ENCODE data around the gene KHDRBS1. TPM values are rescaled to one million over a fixed set of nuclear protein-coding genes. Genes with fewer than 3 reads are reported as not detected.
A peak's percentile ranks its signal among the peaks of the same experiment; 100 is the strongest.
"Not testable (repeated sequence)": the region's sequence is repeated elsewhere in the genome, so short reads cannot be mapped to it uniquely, and the experiment has no call there.

Gene KHDRBS1
- total and polyA plus RNA-seq, 4 donors: 14.6 to 37.6 (median 24.5) TPM

GRCh38 chr1:32014199-32014947 lies 705 bp downstream of the KHDRBS1 start:
- H3K36me3 ChIP-seq (ENCODE audit: control insufficient read depth in 4 of 4, insufficient read depth in 3 of 4, low read depth in 1 of 4, low read length in 3 of 4): no peaks in the 10 kb centered on the region
- peak overlapping the region; percentile 96 to 99 (median 99) for H3K4me3 ChIP-seq (ENCODE audit: low read depth in 1 of 3, low read length in 3 of 3)
- H3K9me3 ChIP-seq (ENCODE audit: control insufficient read depth in 4 of 4, low read length in 3 of 4): no peaks in the 10 kb centered on the region
- TF ChIP-seq EGR1 (IDR thresholded peaks at IDR 0.05; ENCODE audit: low read depth in 2 of 2) (peak in 1 of 2 donors; percentile 11), GABPA (IDR thresholded peaks at IDR 0.05 in 1 of 2, conservative IDR thresholded peaks at IDR 0.05 in 1 of 2) (no peak), RXRA (IDR thresholded peaks at IDR 0.05) (peak; percentile 20 to 47)
- H3K27ac ChIP-seq (ENCODE audit: low read depth in 1 of 2, low read length in 2 of 2): peak overlapping the region; percentile 88 to 94
- peak; percentile 53 for DNase-seq (ENCODE audit: low spot score)
- WGBS: under 1% methylated on average over 55 of the region's 55 CpGs
- peak overlapping the region; percentile 67 to 78 for H3K9ac ChIP-seq (ENCODE audit: low read depth in 1 of 2, low read length in 2 of 2)
- H3K4me1 ChIP-seq (ENCODE audit: control insufficient read depth in 4 of 4, insufficient read depth in 4 of 4, low read length in 3 of 4): peaks cover 2 to 33% (median 12%) of the 10 kb centered on the region in 4 donors
- H3K27me3 ChIP-seq (ENCODE audit: control insufficient read depth in 4 of 4, insufficient read depth in 4 of 4, low read length in 3 of 4): no peaks in the 10 kb centered on the region

DNA sequence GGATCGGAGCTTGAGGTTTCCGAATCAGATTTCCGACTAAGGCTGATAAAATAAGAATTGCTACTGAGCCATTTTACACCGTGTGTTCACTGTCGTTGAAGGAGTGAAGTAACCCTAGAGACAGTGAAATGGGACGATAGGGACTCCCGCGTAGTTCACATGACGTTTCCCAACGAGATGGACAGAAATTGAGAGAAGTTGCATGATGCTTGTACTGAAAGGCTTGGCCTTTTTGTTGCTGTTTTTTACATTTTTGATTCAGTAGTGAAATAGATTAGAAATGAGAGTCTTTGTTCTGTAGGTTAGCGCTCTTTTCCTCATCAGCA lies 1.2 kb downstream of the KHDRBS1 start:
- Histone ChIP-seq H3K27me3 (ENCODE audit: control insufficient read depth in 4 of 4, insufficient read depth in 4 of 4, low read length in 3 of 4) (no peaks in the 10 kb centered on the region), H3K4me3 (ENCODE audit: low read depth in 1 of 3, low read length in 3 of 3) (peak overlapping the region; percentile 96 to 99 (median 99)), H3K9ac (ENCODE audit: low read depth in 1 of 2, low read length in 2 of 2) (peak overlapping the region; percentile 67 to 78), H3K27ac (ENCODE audit: low read depth in 1 of 2, low read length in 2 of 2) (peak overlapping the region; percentile 88 to 94), H3K36me3 (ENCODE audit: control insufficient read depth in 4 of 4, insufficient read depth in 3 of 4, low read depth in 1 of 4, low read length in 3 of 4) (no peaks in the 10 kb centered on the region), H3K4me1 (ENCODE audit: control insufficient read depth in 4 of 4, insufficient read depth in 4 of 4, low read length in 3 of 4) (peaks cover 5 to 34% (median 14%) of the 10 kb centered on the region in 4 donors), H3K9me3 (ENCODE audit: control insufficient read depth in 4 of 4, low read length in 3 of 4) (no peaks in the 10 kb centered on the region)
- 1% methylated on average over 11 of the region's 11 CpGs for WGBS
- no peak for DNase-seq (ENCODE audit: low spot score)
- TF ChIP-seq TAF1 (conservative IDR thresholded peaks at IDR 0.05): no peak
- TF ChIP-seq HNF4G (IDR thresholded peaks at IDR 0.05): no peak
- TF ChIP-seq RAD21 (IDR thresholded peaks at IDR 0.05): no peak

GRCh38 chr1:32020339-32020738 lies 6.7 kb downstream of the KHDRBS1 start:
- TF ChIP-seq, protein P1, sequence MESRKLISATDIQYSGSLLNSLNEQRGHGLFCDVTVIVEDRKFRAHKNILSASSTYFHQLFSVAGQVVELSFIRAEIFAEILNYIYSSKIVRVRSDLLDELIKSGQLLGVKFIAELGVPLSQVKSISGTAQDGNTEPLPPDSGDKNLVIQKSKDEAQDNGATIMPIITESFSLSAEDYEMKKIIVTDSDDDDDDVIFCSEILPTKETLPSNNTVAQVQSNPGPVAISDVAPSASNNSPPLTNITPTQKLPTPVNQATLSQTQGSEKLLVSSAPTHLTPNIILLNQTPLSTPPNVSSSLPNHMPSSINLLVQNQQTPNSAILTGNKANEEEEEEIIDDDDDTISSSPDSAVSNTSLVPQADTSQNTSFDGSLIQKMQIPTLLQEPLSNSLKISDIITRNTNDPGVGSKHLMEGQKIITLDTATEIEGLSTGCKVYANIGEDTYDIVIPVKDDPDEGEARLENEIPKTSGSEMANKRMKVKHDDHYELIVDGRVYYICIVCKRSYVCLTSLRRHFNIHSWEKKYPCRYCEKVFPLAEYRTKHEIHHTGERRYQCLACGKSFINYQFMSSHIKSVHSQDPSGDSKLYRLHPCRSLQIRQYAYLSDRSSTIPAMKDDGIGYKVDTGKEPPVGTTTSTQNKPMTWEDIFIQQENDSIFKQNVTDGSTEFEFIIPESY (IDR thresholded peaks at IDR 0.05): no peak
- TF ChIP-seq FOXA1 (IDR thresholded peaks at IDR 0.05) (no peak), NR2F2 (IDR thresholded peaks at IDR 0.05) (no peak), FOXA2 (IDR thresholded peaks at IDR 0.05) (no peak), RAD21 (IDR thresholded peaks at IDR 0.05) (no peak), HNF4G (IDR thresholded peaks at IDR 0.05) (no peak), ATF3 (IDR thresholded peaks at IDR 0.05) (no peak), REST (IDR thresholded peaks at IDR 0.05) (no peak), SP1 (IDR thresholded peaks at IDR 0.05) (no peak), HNF4A (conservative IDR thresholded peaks at IDR 0.05) (no peak), YY1 (IDR thresholded peaks at IDR 0.05) (no peak)
- TF ChIP-seq, protein P2, sequence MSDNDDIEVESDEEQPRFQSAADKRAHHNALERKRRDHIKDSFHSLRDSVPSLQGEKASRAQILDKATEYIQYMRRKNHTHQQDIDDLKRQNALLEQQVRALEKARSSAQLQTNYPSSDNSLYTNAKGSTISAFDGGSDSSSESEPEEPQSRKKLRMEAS (IDR thresholded peaks at IDR 0.05): no peak
- Histone ChIP-seq H3K9ac (ENCODE audit: low read depth in 1 of 2, low read length in 2 of 2) (no peak overlapping the region), H3K36me3 (ENCODE audit: control insufficient read depth in 4 of 4, insufficient read depth in 3 of 4, low read depth in 1 of 4, low read length in 3 of 4) (no peaks in the 10 kb centered on the region), H3K27me3 (ENCODE audit: control insufficient read depth in 4 of 4, insufficient read depth in 4 of 4, low read length in 3 of 4) (no peaks in the 10 kb centered on the region), H3K9me3 (ENCODE audit: control insufficient read depth in 4 of 4, low read length in 3 of 4) (no peaks in the 10 kb centered on the region), H3K27ac (ENCODE audit: low read depth in 1 of 2, low read length in 2 of 2) (no peak overlapping the region), H3K4me1 (ENCODE audit: control insufficient read depth in 4 of 4, insufficient read depth in 4 of 4, low read length in 3 of 4) (peaks cover 2 to 34% (median 17%) of the 10 kb centered on the region in 4 donors), H3K4me3 (ENCODE audit: low read depth in 1 of 3, low read length in 3 of 3) (no peak overlapping the region)
- 69% methylated on average over 6 of the region's 6 CpGs for WGBS
- no peak for DNase-seq (ENCODE audit: low spot score)

DNA sequence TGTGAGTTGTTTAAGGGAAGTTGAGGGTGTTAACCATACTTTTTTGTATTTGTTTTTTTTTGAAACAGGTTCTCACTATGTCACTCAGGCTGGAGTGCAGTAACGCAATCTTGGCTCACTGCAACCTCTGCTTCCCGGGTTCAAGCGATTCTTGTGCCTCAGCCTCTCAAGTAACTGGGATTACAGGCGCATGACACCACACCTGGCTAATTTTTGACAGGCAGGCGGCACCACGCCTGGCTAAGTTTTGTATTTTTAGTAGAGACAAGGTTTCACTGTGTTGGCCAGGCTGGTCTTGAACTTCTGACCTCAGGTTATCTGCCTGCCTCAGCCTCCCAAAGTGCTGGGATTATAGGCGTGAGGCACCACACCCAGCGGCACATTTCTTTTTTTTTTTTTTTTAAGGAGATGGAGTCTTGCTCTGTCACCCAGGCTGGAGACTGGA lies 7.9 kb downstream of the KHDRBS1 start:
- not testable (repeated sequence) for H3K27ac ChIP-seq (ENCODE audit: low read depth in 1 of 2, low read length in 2 of 2); H3K27me3 ChIP-seq (ENCODE audit: control insufficient read depth in 4 of 4, insufficient read depth in 4 of 4, low read length in 3 of 4); H3K4me3 ChIP-seq (ENCODE audit: low read depth in 1 of 3, low read length in 3 of 3); H3K9ac ChIP-seq (ENCODE audit: low read depth in 1 of 2, low read length in 2 of 2); H3K9me3 ChIP-seq (ENCODE audit: control insufficient read depth in 4 of 4, low read length in 3 of 4); DNase-seq (ENCODE audit: low spot score); H3K36me3 ChIP-seq (ENCODE audit: control insufficient read depth in 4 of 4, insufficient read depth in 3 of 4, low read depth in 1 of 4, low read length in 3 of 4)
- 76% methylated on average over 8 of the region's 8 CpGs for WGBS
- peaks cover 0 to 22% (median 12%) of the 10 kb centered on the region in 4 donors for H3K4me1 ChIP-seq (ENCODE audit: control insufficient read depth in 4 of 4, insufficient read depth in 4 of 4, low read length in 3 of 4)

Measured in liver (tissue), 9 donors.